Immature natural killer cell (primary cell): ENCODE results near the gene THRB. TPM values are rescaled to one million over a fixed set of nuclear protein-coding genes. Genes with fewer than 3 reads are reported as not detected.
"Not testable (repeated sequence)": the region's sequence is repeated elsewhere in the genome, so short reads cannot be mapped to it uniquely, and the experiment has no call there.

ENCODE experiments used
- DNase-seq, 3 donors: peaks; one replicate each; pipeline ENCODE4 v3.0.0; 2022; ENCODE audit warnings: mixed read lengths in 1 of 3
- H3K27ac Mint-ChIP-seq, 6 donors: one replicate each; pipeline ENCODE4 v1.8.0; 2020; ENCODE audit warnings: mixed read lengths in 6 of 6, mild to moderate bottlenecking in 5 of 6, inconsistent platforms in 4 of 6, moderate library complexity in 3 of 6
- H3K27me3 Mint-ChIP-seq, 3 donors: one replicate each; pipeline ENCODE4 v1.8.0; 2020 to 2021; ENCODE audit warnings: low read depth in 3 of 3, mild to moderate bottlenecking in 3 of 3, mixed read lengths in 3 of 3, moderate library complexity in 3 of 3, inconsistent platforms in 1 of 3
- H3K36me3 Mint-ChIP-seq, 3 donors: one replicate each; pipeline ENCODE4 v1.8.0; 2020; ENCODE audit warnings: mixed read lengths in 3 of 3, inconsistent platforms in 2 of 3, mild to moderate bottlenecking in 2 of 3
- H3K4me1 Mint-ChIP-seq, 2 donors: one replicate each; pipeline ENCODE4 v1.8.0; 2020; ENCODE audit warnings: inconsistent platforms in 2 of 2, mild to moderate bottlenecking in 2 of 2, mixed read lengths in 2 of 2, moderate library complexity in 1 of 2
- H3K4me3 Mint-ChIP-seq, 5 donors: one replicate each; pipeline ENCODE4 v1.8.0; 2020; ENCODE audit warnings: mild to moderate bottlenecking in 5 of 5, mixed read lengths in 5 of 5, inconsistent platforms in 3 of 5, moderate library complexity in 3 of 5
- H3K9me3 Mint-ChIP-seq, 6 donors: one replicate each; pipeline ENCODE4 v1.8.0; 2020; ENCODE audit warnings: mild to moderate bottlenecking in 6 of 6, mixed read lengths in 6 of 6, inconsistent platforms in 4 of 6, moderate library complexity in 3 of 6
- polyA plus RNA-seq, 3 donors: library from polyadenylated mRNA; unstranded; fragments of 300-500 nt; fragmentation: Illumina TruSeq; gene quantifications; one replicate each; pipeline ENCODE4 v1.2.3, GENCODE V29; 2021

The THRB gene
- polyA plus RNA-seq, 3 donors from 2014 or later = not detected

DNA sequence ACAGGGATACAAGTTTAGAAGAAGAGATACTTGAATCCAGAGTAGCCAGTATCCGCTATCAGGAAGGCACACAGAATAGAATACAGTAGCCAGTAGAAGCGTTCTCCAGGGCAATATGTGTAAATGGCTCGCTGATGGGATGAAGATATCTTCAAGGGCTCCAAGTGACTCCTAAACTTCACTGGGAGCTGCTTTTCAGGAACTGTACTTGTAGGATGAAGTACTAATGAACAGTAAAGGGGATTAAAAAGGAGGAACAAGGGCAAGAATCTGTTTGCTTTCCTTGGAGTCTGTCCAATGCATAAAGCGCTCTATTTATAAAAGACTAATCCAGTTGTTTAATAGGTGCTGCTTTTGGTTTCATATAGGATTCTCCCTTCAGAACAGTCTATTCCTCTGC, 78.4 kb downstream of the THRB start:
- H3K4me3 Mint-ChIP-seq = no peak overlapping the region
- no peak for DNase-seq

GRCh38 chr3:24415824-24416223, 78.8 kb downstream of the THRB start:
- Mint-ChIP-seq H3K4me1 (no peaks in the 10 kb centered on the region), H3K27ac (no peak overlapping the region), H3K9me3 (peaks cover 0 to 9% (median 4%) of the 10 kb centered on the region in 6 donors), H3K36me3 (no peaks in the 10 kb centered on the region), H3K4me3 (no peak overlapping the region), H3K27me3 (no peaks in the 10 kb centered on the region)
- DNase-seq = no peak

More for the DNA sequence above, 78.4 kb downstream of the THRB start:
- H3K9me3 Mint-ChIP-seq = peaks cover 0 to 9% (median 4%) of the 10 kb centered on the region in 6 donors
- no peak overlapping the region for H3K27ac Mint-ChIP-seq
- H3K36me3 Mint-ChIP-seq = no peaks in the 10 kb centered on the region
- no peaks in the 10 kb centered on the region for H3K4me1 Mint-ChIP-seq
- no peaks in the 10 kb centered on the region for H3K27me3 Mint-ChIP-seq

DNA sequence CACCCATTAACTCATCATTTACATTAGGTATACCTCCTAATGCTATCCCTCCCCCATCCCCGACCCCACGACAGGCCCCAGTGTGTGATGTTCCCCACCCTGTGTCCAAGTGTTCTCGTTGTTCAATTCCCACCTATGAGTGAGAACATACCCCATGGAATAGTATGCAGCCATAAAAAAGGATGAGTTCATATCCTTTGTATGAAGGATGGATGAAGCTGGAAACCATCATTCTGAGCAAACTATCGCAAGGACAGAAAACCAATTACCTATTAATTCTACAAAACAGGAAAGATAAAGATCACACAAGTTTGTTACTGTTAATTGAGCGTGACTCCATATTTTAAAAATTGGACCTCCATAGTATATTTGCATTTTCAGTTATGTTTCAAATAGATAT, 81.0 kb downstream of the THRB start:
- H3K27ac Mint-ChIP-seq, DNase-seq, H3K9me3 Mint-ChIP-seq, H3K4me3 Mint-ChIP-seq, H3K36me3 Mint-ChIP-seq, H3K27me3 Mint-ChIP-seq, H3K4me1 Mint-ChIP-seq: not testable (repeated sequence)

GRCh38 chr3:24410860-24411259, 83.8 kb downstream of the THRB start:
- Mint-ChIP-seq H3K36me3 (no peaks in the 10 kb centered on the region), H3K27ac (no peak overlapping the region), H3K9me3 (peaks cover 0 to 5% (median under 1%) of the 10 kb centered on the region in 6 donors), H3K27me3 (no peaks in the 10 kb centered on the region), H3K4me3 (no peak overlapping the region), H3K4me1 (no peaks in the 10 kb centered on the region)
- no peak for DNase-seq

DNA sequence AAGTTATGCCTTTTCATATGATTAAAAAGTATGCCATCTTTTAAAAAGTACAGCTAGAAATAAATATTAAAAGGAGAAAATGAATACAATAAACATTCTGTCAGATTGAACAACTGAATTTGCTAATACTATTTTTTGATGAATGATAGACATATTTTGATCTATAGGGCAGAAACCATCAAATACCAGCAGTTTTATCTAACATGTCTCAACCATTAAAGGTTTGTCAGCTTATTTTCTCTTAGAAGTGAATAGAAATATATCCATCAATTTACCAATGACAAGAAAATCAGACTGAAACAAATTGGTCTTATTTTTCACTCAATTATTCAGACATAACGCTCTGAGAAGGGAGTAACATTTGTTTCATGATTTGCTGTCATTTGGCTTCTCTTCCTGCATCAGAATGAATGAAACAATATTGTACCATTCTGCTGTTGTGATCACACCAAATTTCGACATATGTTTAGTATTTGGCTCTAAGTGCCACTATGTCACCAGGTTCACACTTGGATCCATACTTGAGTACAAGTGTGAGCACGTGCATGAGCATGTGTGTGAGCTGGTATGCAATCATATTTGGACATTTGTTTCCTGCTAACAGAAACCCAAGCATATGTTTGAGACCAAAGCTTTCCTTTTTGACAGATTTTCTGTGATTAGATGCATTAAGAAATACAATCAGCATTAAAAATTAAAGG, 86.5 kb downstream of the THRB start:
- H3K4me1 Mint-ChIP-seq = no peaks in the 10 kb centered on the region

GRCh38 chr3:24406900-24407299, 87.8 kb downstream of the THRB start:
- Mint-ChIP-seq H3K27ac (no peak overlapping the region), H3K4me1 (no peaks in the 10 kb centered on the region), H3K4me3 (no peak overlapping the region), H3K27me3 (no peaks in the 10 kb centered on the region), H3K9me3 (peaks cover 0 to 2% (median 0%) of the 10 kb centered on the region in 6 donors), H3K36me3 (no peaks in the 10 kb centered on the region)
- DNase-seq = no peak

More for the DNA sequence above, 86.5 kb downstream of the THRB start:
- Mint-ChIP-seq H3K27ac (no peak overlapping the region), H3K4me3 (no peak overlapping the region), H3K9me3 (peaks cover 0 to 4% (median 0%) of the 10 kb centered on the region in 6 donors), H3K36me3 (no peaks in the 10 kb centered on the region), H3K27me3 (no peaks in the 10 kb centered on the region)
- no peak for DNase-seq

GRCh38 chr3:24405057-24405456, 89.6 kb downstream of the THRB start:
- Mint-ChIP-seq H3K4me1 (no peaks in the 10 kb centered on the region), H3K27ac (no peak overlapping the region), H3K36me3 (no peaks in the 10 kb centered on the region), H3K4me3 (no peak overlapping the region), H3K9me3 (peaks cover 0 to 5% (median 0%) of the 10 kb centered on the region in 6 donors), H3K27me3 (no peaks in the 10 kb centered on the region)
- no peak for DNase-seq

DNA sequence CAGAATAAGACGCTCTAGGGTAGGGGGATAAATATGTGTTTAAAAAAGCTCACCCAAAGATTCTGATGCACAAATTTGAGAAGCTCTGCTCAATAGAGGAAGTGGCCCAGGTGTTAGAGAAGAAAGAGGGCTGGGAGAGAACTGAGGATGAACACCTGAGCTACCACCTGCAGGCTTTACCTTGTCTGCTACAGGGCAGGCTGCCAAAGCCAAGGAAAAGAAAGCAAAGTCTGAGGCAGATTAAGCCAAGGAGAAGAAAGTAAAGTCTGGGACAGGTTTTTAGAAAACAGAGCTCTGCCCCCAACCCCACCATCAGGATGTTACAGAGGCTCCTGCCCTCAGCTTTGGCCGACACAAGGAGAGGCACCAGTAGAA, 92.9 kb downstream of the THRB start:
- Mint-ChIP-seq H3K27ac (no peak overlapping the region), H3K4me1 (no peaks in the 10 kb centered on the region), H3K27me3 (peaks cover 0 to 3% (median 0%) of the 10 kb centered on the region in 3 donors), H3K4me3 (no peak overlapping the region), H3K36me3 (no peaks in the 10 kb centered on the region), H3K9me3 (peaks cover 0 to 14% (median 3%) of the 10 kb centered on the region in 6 donors)
- DNase-seq = no peak

- Mint-ChIP-seq H3K27ac (no peak overlapping the region), H3K4me3 (no peak overlapping the region), H3K27me3 (peaks cover 0 to 3% (median 0%) of the 10 kb centered on the region in 3 donors), H3K36me3 (no peaks in the 10 kb centered on the region), H3K4me1 (no peaks in the 10 kb centered on the region), H3K9me3 (peaks cover 0 to 14% (median 3%) of the 10 kb centered on the region in 6 donors)
- no peak for DNase-seq
These were observed 93.4 kb downstream of the THRB start for GRCh38 chr3:24401090-24401810.

GRCh38 chr3:24400450-24400849, 94.2 kb downstream of the THRB start:
- H3K4me3 Mint-ChIP-seq = no peak overlapping the region
- no peaks in the 10 kb centered on the region for H3K4me1 Mint-ChIP-seq
- H3K27me3 Mint-ChIP-seq = peaks cover 0 to 3% (median 0%) of the 10 kb centered on the region in 3 donors
- H3K9me3 Mint-ChIP-seq = peaks cover 0 to 14% (median 4%) of the 10 kb centered on the region in 6 donors
- H3K27ac Mint-ChIP-seq = no peak overlapping the region
- no peaks in the 10 kb centered on the region for H3K36me3 Mint-ChIP-seq
- DNase-seq = no peak

DNA sequence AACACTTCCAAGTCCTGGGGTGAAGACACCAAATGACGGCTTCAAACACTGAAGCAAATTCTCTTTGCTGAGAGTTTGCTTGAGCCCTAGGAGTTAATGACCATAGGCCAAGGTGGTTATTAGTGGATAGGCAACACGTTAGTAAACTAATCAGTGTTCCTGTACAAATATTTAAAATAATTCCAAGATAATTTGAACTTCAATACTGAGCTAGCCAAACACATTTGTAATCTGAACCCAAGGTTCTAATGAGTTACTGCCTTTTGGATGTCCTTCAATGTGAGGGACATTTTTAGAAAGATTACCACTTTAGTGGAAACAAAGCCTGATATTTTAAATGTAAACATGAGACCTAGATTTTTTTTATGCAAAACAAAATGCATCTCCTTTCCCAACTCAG, 94.6 kb downstream of the THRB start:
- Mint-ChIP-seq H3K27me3 (peaks cover 0 to 3% (median 0%) of the 10 kb centered on the region in 3 donors), H3K4me3 (no peak overlapping the region), H3K36me3 (no peaks in the 10 kb centered on the region), H3K4me1 (no peaks in the 10 kb centered on the region), H3K27ac (no peak overlapping the region), H3K9me3 (peaks cover 0 to 14% (median 5%) of the 10 kb centered on the region in 6 donors)
- no peak for DNase-seq

DNA sequence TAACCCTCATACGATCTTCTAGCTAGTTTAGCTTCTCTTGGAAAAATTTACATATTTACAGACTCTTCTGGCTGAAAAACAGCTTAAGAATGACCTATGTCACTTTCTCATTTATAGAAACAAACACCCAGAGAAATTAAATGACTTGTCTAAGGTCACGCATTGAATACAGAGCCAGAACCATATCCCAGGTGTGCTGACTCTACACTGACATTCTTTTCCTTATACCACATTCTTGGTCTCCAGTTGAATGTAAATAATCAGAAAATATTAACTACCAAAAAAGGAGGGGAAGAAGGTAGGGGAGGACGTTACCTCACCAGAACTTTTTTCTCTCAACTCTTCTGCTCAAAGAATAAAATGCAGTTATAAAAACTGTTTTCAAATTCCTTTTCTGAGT, 95.0 kb downstream of the THRB start:
- H3K4me3 Mint-ChIP-seq = no peak overlapping the region
- H3K4me1 Mint-ChIP-seq = no peaks in the 10 kb centered on the region

GRCh38 chr3:24398712-24399111, 95.9 kb downstream of the THRB start:
- H3K27ac Mint-ChIP-seq, H3K27me3 Mint-ChIP-seq, DNase-seq, H3K4me3 Mint-ChIP-seq, H3K4me1 Mint-ChIP-seq, H3K36me3 Mint-ChIP-seq: not testable (repeated sequence)
- peaks cover 0 to 17% (median 5%) of the 10 kb centered on the region in 6 donors for H3K9me3 Mint-ChIP-seq

More for the DNA sequence above, 95.0 kb downstream of the THRB start:
- peaks cover 0 to 3% (median 0%) of the 10 kb centered on the region in 3 donors for H3K27me3 Mint-ChIP-seq
- DNase-seq = no peak
- peaks cover 0 to 14% (median 5%) of the 10 kb centered on the region in 6 donors for H3K9me3 Mint-ChIP-seq
- no peak overlapping the region for H3K27ac Mint-ChIP-seq
- H3K36me3 Mint-ChIP-seq = no peaks in the 10 kb centered on the region

- Mint-ChIP-seq H3K4me1 (no peaks in the 10 kb centered on the region), H3K36me3 (no peaks in the 10 kb centered on the region), H3K27me3 (peaks cover 0 to 3% (median 2%) of the 10 kb centered on the region in 3 donors), H3K9me3 (peaks cover 0 to 17% (median 8%) of the 10 kb centered on the region in 6 donors), H3K27ac (no peak overlapping the region), H3K4me3 (no peak overlapping the region)
- DNase-seq = no peak
These were observed 98.3 kb downstream of the THRB start for GRCh38 chr3:24396338-24396737.
